Astrocyte (in vitro differentiated cells and primary cell): Measurements from ENCODE around the gene KIAA0753.

Source experiments
- EZH2 ChIP-seq: IDR thresholded peaks from 2 replicates; pipeline ENCODE4 v1.6.1; 2012; ENCODE audit warnings: mild to moderate bottlenecking, low read length, inconsistent platforms; ENCODE audit not compliant: insufficient read depth
- TF ChIP-seq, protein P1 (sequence below): IDR thresholded peaks from 2 replicates; pipeline ENCODE4 v1.5.1; 2011; ENCODE audit warnings: low read depth, mild to moderate bottlenecking, inconsistent platforms, low read length, moderate library complexity; ENCODE audit not compliant: insufficient read depth

DNA sequence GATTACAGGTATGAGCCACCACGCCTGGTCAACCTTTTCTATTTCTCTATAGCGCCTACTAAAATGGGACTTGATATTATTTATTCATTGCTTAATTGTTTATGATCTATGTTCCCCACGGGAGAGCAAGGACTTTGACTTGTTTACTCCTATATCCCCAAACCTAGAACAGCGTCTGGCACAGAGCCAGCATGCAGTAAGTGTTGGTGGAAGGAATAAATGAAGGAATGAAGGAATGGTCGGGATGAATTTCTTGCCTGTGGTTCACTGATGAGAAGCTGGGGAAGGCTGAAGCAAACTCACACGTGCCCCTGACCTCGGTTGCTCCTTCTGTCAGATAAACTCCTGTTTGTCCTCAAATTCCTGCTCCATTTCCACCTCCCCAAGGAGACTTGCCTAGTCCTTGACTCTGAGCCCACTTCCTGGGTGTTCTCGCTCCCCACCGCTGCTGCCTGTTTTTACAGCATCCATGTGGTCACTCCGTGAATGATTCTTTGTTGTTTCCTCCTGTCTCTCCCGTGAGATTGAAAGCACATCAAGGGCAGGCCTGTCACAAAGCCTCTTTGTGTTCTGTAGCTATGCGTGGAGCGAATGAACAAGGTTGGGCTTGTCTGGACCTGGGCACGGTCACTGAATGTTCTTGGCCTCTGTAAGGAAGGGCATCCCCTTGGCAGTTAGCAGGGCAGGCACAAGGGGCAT, 28.4 kb upstream of the KIAA0753 start:
- TF ChIP-seq, protein P1, sequence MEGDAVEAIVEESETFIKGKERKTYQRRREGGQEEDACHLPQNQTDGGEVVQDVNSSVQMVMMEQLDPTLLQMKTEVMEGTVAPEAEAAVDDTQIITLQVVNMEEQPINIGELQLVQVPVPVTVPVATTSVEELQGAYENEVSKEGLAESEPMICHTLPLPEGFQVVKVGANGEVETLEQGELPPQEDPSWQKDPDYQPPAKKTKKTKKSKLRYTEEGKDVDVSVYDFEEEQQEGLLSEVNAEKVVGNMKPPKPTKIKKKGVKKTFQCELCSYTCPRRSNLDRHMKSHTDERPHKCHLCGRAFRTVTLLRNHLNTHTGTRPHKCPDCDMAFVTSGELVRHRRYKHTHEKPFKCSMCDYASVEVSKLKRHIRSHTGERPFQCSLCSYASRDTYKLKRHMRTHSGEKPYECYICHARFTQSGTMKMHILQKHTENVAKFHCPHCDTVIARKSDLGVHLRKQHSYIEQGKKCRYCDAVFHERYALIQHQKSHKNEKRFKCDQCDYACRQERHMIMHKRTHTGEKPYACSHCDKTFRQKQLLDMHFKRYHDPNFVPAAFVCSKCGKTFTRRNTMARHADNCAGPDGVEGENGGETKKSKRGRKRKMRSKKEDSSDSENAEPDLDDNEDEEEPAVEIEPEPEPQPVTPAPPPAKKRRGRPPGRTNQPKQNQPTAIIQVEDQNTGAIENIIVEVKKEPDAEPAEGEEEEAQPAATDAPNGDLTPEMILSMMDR: no peak
- TF ChIP-seq EZH2: no peak
